ENCODE measurements around the gene ZNF101. TPM values are rescaled to one million over a fixed set of nuclear protein-coding genes. Genes with fewer than 3 reads are reported as not detected.
"Not testable (repeated sequence)": the region's sequence is repeated elsewhere in the genome, so short reads cannot be mapped to it uniquely, and the experiment has no call there.

ZNF101 gene
- total RNA-seq, 1 donor from 2014 or later: 13.1 TPM

DNA sequence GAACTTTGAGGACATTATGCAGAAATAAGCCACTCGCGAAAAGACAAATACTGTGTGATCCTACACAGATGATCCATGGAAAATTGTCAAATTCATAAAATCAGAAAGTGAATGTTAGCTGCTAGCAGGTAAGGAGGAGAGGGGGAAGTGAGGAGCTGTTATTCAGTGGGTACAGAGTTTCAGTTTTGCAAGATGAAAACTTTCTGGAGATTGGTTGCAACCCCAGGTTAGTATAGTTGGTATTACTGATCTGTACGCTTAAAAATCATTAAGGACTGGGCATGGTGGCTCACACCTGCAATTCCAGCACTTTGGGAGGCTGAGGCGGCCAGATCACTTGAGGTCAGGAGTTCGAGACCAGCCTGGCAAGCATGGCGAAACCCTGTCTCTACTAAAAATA lies 17.9 kb downstream of the ZNF101 start:
- TF ChIP-seq, protein P1, sequence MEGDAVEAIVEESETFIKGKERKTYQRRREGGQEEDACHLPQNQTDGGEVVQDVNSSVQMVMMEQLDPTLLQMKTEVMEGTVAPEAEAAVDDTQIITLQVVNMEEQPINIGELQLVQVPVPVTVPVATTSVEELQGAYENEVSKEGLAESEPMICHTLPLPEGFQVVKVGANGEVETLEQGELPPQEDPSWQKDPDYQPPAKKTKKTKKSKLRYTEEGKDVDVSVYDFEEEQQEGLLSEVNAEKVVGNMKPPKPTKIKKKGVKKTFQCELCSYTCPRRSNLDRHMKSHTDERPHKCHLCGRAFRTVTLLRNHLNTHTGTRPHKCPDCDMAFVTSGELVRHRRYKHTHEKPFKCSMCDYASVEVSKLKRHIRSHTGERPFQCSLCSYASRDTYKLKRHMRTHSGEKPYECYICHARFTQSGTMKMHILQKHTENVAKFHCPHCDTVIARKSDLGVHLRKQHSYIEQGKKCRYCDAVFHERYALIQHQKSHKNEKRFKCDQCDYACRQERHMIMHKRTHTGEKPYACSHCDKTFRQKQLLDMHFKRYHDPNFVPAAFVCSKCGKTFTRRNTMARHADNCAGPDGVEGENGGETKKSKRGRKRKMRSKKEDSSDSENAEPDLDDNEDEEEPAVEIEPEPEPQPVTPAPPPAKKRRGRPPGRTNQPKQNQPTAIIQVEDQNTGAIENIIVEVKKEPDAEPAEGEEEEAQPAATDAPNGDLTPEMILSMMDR (IDR thresholded peaks at IDR 0.05): no peak
- DNase-seq: no peak
- no peak for ATAC-seq
- no peak overlapping the region for H3K4me3 ChIP-seq
- peaks cover 27% of the 10 kb centered on the region for H3K9me3 ChIP-seq
- no peaks in the 10 kb centered on the region for H3K27me3 ChIP-seq (ENCODE audit: low read depth)
- H3K36me3 ChIP-seq: peaks cover 3% of the 10 kb centered on the region
- intact Hi-C loops (cut with DNase I): no loop called here
- no peak overlapping the region for H3K27ac ChIP-seq
- no peaks in the 10 kb centered on the region for H3K4me1 ChIP-seq

DNA sequence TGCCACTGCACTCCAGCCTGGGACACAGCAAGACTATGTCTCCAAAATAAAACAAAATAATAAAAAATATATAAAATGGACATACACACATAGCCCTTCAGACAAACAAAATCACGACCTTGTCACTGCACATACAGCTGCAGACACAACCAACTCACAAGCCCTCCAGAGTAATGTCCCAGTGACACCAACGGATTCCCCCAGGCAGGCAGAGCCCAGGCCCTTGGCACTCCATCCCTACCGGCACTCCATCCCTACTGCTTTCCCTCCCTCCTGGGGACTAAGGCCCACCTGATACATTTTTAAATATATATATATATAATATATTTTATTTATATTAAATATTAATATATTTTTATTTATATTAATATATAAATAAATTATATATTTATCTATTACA lies 18.5 kb downstream of the ZNF101 start:
- H3K9me3 ChIP-seq: peaks cover 25% of the 10 kb centered on the region
- H3K4me3 ChIP-seq: no peak overlapping the region
- no peaks in the 10 kb centered on the region for H3K27me3 ChIP-seq (ENCODE audit: low read depth)
- intact Hi-C loops (cut with DNase I): no loop called here
- no peaks in the 10 kb centered on the region for H3K36me3 ChIP-seq
- no peaks in the 10 kb centered on the region for H3K4me1 ChIP-seq
- DNase-seq: no peak
- no peak overlapping the region for H3K27ac ChIP-seq
- TF ChIP-seq, protein P1 (IDR thresholded peaks at IDR 0.05): no peak
- no peak for ATAC-seq

DNA sequence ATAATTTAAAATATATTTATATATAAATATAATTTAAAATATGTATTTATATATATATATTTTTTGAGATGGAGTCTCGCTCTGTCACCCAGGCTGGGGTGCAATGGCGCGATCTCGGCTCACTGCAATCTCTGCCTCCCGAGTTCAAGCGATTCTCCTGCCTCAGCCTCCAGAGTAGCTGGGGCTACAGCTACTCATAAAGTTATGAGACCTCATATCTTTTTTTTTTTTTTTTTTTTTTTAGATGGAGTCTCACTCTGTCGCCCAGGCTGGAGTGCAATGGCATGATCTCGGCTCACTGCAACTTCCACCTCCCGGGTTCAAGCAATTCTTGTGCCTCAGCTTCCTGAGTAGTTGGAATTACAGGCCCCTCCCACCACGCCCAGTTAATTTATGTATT lies 20.4 kb downstream of the ZNF101 start:
- H3K9me3 ChIP-seq: peaks cover 22% of the 10 kb centered on the region
- H3K4me1 ChIP-seq; DNase-seq; H3K27me3 ChIP-seq (ENCODE audit: low read depth); ATAC-seq; H3K27ac ChIP-seq; intact Hi-C loops (cut with DNase I); H3K36me3 ChIP-seq; H3K4me3 ChIP-seq: not testable (repeated sequence)

DNA sequence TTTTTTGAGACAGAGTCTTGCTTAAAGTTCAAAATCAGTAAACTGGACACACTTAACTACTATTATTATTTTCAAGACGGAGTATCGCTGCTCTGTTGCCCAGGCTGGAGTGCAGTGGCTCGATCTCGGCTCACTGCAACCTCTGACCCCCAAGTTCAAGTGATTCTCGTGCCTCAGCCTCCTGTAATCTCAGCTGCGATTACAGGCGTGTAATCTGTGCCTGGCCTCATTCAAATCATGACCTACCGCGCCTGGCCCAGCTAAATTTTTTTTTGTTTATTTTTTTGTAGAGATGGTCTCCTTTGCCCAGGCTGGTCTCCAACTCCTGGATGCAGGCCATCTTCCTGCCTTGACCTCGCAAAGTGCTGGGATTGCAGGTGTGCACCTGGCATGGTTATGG lies 23.0 kb downstream of the ZNF101 start:
- H3K4me1 ChIP-seq: no peaks in the 10 kb centered on the region
- H3K4me3 ChIP-seq: no peak overlapping the region
- no peaks in the 10 kb centered on the region for H3K36me3 ChIP-seq
- DNase-seq (no peak), ATAC-seq (no peak)
- H3K27me3 ChIP-seq (ENCODE audit: low read depth): no peaks in the 10 kb centered on the region
- peaks cover 7% of the 10 kb centered on the region for H3K9me3 ChIP-seq
- TF ChIP-seq, protein P1 (IDR thresholded peaks at IDR 0.05): no peak
- intact Hi-C loops (cut with DNase I): no loop called here
- H3K27ac ChIP-seq: no peak overlapping the region

DNA sequence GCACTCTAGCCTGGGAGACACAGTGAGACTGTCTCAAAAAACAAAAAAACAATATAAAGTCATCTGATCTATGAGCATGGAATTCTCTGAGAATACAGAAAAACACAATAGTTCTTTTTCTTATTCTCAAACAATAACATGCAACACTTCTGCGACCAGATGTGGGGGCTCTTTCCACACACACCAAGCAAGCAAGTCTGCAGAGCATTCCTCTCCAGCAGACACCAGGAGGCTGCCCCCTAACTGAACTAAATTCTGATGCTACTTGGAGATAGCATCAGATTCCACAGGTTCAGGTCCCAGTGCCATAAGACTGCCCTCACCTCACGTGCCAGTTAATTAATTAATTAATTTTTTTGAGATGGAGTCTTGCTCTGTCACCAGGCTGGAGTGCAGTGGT lies 27.7 kb downstream of the ZNF101 start:
- H3K27me3 ChIP-seq (ENCODE audit: low read depth): no peaks in the 10 kb centered on the region
- no peak for ATAC-seq
- intact Hi-C loops (cut with DNase I): no loop called here
- no peaks in the 10 kb centered on the region for H3K36me3 ChIP-seq
- H3K9me3 ChIP-seq: peaks cover 40% of the 10 kb centered on the region
- TF ChIP-seq, protein P1 (IDR thresholded peaks at IDR 0.05): no peak
- no peak for DNase-seq
- no peak overlapping the region for H3K27ac ChIP-seq
- H3K4me3 ChIP-seq: no peak overlapping the region
- H3K4me1 ChIP-seq: no peaks in the 10 kb centered on the region

DNA sequence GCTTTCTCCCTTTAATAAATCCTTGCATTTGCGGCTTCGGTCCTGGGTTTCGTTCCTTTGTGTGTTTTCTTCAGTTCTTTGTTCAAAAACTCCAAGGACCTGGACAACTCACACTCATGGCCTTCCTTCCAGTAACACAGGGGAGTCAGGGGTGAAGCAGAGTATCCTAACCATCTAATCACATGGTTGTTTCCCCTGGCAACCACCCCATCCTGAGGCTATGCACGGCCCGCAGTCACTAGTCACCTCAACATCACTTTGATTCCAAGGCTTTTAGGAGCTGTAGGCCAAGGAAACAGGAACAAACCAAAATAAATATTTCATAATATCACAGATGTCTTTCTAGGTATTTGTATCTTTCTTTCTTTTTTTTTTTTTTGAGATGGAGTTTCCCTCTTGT lies 28.9 kb downstream of the ZNF101 start:
- Histone ChIP-seq H3K9me3 (peaks cover 37% of the 10 kb centered on the region), H3K27ac (no peak overlapping the region), H3K4me1 (no peaks in the 10 kb centered on the region), H3K4me3 (no peak overlapping the region), H3K36me3 (no peaks in the 10 kb centered on the region), H3K27me3 (ENCODE audit: low read depth) (no peaks in the 10 kb centered on the region)
- no peak for DNase-seq
- no peak for ATAC-seq
- intact Hi-C loops (cut with DNase I): no loop called here
- TF ChIP-seq, protein P1 (IDR thresholded peaks at IDR 0.05): no peak

DNA sequence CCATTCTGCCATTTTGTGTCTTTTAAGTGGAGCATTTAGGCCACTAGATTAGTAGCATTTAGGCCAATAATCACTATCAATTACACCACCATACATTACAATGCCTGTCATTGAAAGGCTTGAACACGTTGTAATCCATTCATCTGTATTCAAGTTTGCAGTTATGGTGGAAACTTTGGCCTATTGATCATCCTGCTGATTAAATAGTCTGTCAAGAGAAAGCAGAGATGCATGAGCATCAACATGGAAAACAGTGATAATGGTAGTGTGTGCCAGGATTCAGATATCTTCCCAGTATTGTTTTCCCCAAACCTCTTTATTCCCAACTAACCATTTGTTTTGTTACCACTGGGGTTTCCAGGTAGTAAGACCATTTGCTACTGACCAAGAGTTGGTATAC lies 31.9 kb downstream of the ZNF101 start:
- DNase-seq; intact Hi-C loops (cut with DNase I); H3K27me3 ChIP-seq (ENCODE audit: low read depth); H3K27ac ChIP-seq; ATAC-seq; H3K4me3 ChIP-seq; H3K36me3 ChIP-seq; H3K4me1 ChIP-seq: not testable (repeated sequence)
- peaks cover 62% of the 10 kb centered on the region for H3K9me3 ChIP-seq

Measured in lower lobe of right lung (tissue), 2 donors.